ENCODE results near the gene UBE2F.
"Not testable (repeated sequence)": the region's sequence is repeated elsewhere in the genome, so short reads cannot be mapped to it uniquely, and the experiment has no call there.

The UBE2F gene

DNA sequence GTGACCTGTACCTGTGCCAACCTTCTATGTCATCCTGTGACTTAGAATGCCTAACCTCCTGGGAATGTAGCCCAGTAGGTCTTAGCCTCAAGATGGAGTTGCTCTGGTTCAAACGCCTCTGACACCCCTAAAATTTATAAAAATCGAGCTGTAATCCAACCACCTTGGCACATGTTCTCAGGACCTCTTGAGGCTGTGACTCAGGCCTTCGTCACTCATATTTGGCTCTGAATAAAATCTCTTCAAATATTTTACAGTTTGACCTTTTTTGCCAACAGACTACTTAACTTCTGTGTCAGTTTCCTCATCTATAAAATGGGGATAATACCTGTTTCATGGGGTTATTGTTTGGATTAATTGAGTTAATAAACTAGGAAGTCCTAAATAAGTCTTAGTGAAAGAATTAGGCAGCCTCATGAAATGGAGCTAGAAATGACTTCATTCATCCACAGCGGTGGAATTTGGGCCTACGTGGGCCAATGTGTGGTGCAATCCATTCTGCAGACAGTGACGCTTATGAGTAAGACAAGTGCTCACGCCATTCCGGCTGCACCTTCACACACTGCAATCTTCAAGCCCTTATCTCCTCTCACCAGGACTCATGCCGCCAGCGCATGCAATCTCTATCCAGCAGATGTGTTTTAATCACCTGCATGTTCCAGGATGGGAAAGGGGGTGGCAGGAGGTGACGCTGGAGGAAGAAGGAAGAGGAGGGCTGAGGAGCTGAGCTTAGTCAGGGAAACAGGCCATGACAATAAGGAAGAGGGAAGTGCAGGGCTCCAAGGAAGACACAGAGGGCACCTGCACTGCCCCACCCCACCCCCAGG is 2.0 kb upstream of the UBE2F start:
- Histone ChIP-seq H3K27me3 (ENCODE audit: control insufficient read depth in 1 of 2, insufficient read depth in 2 of 2, low read length in 2 of 2) (no peaks in the 10 kb centered on the region), H3K9me3 (ENCODE audit: control insufficient read depth in 2 of 2, low read length in 2 of 2) (peaks cover 0 to 12% of the 10 kb centered on the region in 2 donors), H3K27ac (ENCODE audit: low read length) (no peak overlapping the region), H3K9ac (ENCODE audit: low read length in 2 of 2) (no peak overlapping the region), H3K4me1 (ENCODE audit: control insufficient read depth, insufficient read depth, low read length) (peaks cover 27% of the 10 kb centered on the region), H3K4me3 (ENCODE audit: low read length in 2 of 2) (no peak overlapping the region), H3K36me3 (ENCODE audit: control insufficient read depth in 2 of 2, insufficient read depth in 2 of 2, low read length in 2 of 2) (no peaks in the 10 kb centered on the region)

DNA sequence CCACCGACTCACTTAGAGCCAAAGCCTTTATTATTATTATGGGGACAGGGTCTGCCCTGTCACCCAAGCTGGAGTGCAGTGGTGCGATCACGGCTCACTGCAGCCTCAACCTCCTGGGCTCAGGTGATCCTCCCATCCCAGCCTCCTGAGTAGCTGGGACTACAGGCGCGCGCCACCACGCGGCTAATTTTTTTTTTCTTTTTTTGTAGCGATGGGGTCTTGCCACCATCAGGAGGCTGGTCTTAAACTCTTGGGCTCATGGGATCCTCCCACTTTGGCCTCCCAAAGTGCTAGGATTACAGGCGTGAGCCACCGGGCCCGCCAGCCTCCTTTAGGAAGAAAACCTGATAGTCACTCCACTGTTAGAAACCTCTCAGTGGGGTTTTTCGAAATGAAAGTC is 970 bp upstream of the UBE2F start:
- H3K36me3 ChIP-seq (ENCODE audit: control insufficient read depth in 2 of 2, insufficient read depth in 2 of 2, low read length in 2 of 2); H3K27me3 ChIP-seq (ENCODE audit: control insufficient read depth in 1 of 2, insufficient read depth in 2 of 2, low read length in 2 of 2): not testable (repeated sequence)
- peak overlapping the region; percentile 49 for H3K27ac ChIP-seq (ENCODE audit: low read length)
- H3K4me3 ChIP-seq (ENCODE audit: low read length in 2 of 2) = peak overlapping the region; percentile 85 to 94
- H3K4me1 ChIP-seq (ENCODE audit: control insufficient read depth, insufficient read depth, low read length) = peaks cover 28% of the 10 kb centered on the region
- peak overlapping the region in 1 of 2 donors; percentile 82 for H3K9ac ChIP-seq (ENCODE audit: low read length in 2 of 2)
- H3K9me3 ChIP-seq (ENCODE audit: control insufficient read depth in 2 of 2, low read length in 2 of 2) = peaks cover 0 to 12% of the 10 kb centered on the region in 2 donors

DNA sequence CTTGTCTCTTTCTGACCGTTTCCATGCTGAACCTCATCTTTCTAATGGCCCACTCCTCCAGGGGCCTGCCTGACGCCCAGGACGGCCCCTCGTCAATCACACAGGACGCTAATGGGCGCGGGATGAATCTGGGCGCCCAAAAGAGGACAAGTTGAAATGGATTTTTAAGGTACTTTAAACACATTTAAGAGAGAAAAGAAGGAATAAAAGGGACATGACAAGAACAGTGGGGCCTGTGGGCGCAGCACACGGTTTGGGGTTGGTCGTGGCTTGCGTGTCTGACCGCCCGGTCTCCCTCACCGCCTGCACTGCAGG is 607 bp upstream of the UBE2F start:
- no peaks in the 10 kb centered on the region for H3K36me3 ChIP-seq (ENCODE audit: control insufficient read depth in 2 of 2, insufficient read depth in 2 of 2, low read length in 2 of 2)
- H3K27me3 ChIP-seq (ENCODE audit: control insufficient read depth in 1 of 2, insufficient read depth in 2 of 2, low read length in 2 of 2) = no peaks in the 10 kb centered on the region

GRCh38 chr2:237967463-237967951 is 693 bp downstream of the UBE2F start:
- Histone ChIP-seq H3K9ac (ENCODE audit: low read length in 2 of 2) (peak overlapping the region; percentile 70 to 82), H3K36me3 (ENCODE audit: control insufficient read depth in 2 of 2, insufficient read depth in 2 of 2, low read length in 2 of 2) (no peaks in the 10 kb centered on the region), H3K4me1 (ENCODE audit: control insufficient read depth, insufficient read depth, low read length) (peaks cover 32% of the 10 kb centered on the region), H3K4me3 (ENCODE audit: low read length in 2 of 2) (peak overlapping the region; percentile 76 to 85), H3K9me3 (ENCODE audit: control insufficient read depth in 2 of 2, low read length in 2 of 2) (peaks cover 0 to 2% of the 10 kb centered on the region in 2 donors), H3K27me3 (ENCODE audit: control insufficient read depth in 1 of 2, insufficient read depth in 2 of 2, low read length in 2 of 2) (no peaks in the 10 kb centered on the region), H3K27ac (ENCODE audit: low read length) (peak overlapping the region; percentile 37)

More for the DNA sequence above, 607 bp upstream of the UBE2F start:
- Histone ChIP-seq H3K9ac (ENCODE audit: low read length in 2 of 2) (peak overlapping the region; percentile 73 to 82), H3K9me3 (ENCODE audit: control insufficient read depth in 2 of 2, low read length in 2 of 2) (peaks cover 0 to 12% of the 10 kb centered on the region in 2 donors), H3K4me3 (ENCODE audit: low read length in 2 of 2) (peak overlapping the region; percentile 85 to 94), H3K4me1 (ENCODE audit: control insufficient read depth, insufficient read depth, low read length) (peaks cover 28% of the 10 kb centered on the region), H3K27ac (ENCODE audit: low read length) (peak overlapping the region; percentile 49)

DNA sequence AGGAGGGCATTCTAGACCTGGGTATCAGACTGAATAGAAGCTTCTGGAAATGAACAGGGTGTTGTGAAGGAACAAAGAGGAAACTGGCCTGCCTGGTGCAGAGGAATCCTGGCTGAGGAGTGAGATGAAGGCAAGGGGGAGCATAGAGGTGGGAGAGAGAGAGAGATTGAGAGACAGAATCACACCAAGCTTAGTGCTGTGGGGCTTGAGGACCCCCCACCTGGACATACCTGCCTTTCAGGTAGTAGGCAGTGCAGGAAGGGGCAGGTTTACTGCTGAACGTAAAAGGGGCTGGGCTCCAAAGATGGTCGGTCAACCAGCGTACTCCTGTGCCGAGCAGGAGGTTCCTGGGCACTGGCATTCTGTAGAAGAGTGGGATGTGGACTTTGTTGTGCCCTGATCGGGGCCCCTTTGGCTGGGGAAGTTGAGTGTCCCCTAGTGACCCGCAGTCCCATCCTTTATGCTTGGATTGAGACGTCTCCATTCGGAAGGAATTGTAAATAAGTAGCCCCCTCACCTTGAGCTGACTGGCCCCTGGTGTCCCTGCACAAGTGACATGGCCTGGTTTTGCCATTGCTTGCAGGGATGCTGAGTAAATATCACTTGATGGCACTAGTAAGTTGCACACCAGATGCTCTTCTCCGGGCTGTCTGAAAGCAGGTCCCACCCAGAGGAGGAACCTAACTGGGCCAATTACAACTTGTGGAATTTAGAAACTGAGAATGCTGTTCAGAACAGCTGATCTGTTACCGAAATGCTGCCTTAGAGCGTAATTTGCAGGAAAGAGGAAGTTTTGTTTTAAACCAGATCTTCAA is 1.4 kb downstream of the UBE2F start:
- Histone ChIP-seq H3K9ac (ENCODE audit: low read length in 2 of 2) (peak overlapping the region; percentile 70 to 82), H3K4me1 (ENCODE audit: control insufficient read depth, insufficient read depth, low read length) (peaks cover 32% of the 10 kb centered on the region), H3K27ac (ENCODE audit: low read length) (no peak overlapping the region), H3K4me3 (ENCODE audit: low read length in 2 of 2) (peak overlapping the region; percentile 76 to 85), H3K9me3 (ENCODE audit: control insufficient read depth in 2 of 2, low read length in 2 of 2) (no peaks in the 10 kb centered on the region), H3K36me3 (ENCODE audit: control insufficient read depth in 2 of 2, insufficient read depth in 2 of 2, low read length in 2 of 2) (peaks cover 0 to 3% of the 10 kb centered on the region in 2 donors), H3K27me3 (ENCODE audit: control insufficient read depth in 1 of 2, insufficient read depth in 2 of 2, low read length in 2 of 2) (no peaks in the 10 kb centered on the region)

DNA sequence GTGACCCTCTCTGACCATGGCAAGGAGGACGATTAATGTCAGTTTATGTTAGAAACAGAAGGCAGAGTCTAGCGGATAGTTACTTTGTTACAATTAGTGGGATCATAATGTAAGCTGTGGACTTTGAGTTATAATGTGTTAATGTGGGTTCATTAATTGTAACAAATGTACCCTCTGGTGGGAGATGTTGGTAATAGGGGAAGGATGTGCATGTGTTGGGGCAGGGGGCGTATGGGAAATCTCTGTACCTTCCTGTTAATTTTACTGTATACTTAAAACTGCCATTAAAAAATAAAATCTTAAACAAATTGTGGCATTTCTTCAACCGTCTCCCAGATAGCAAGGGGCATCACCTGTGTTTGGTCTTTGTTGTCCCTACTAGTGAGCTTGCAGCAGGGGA is 4.8 kb downstream of the UBE2F start:
- no peaks in the 10 kb centered on the region for H3K9me3 ChIP-seq (ENCODE audit: control insufficient read depth in 2 of 2, low read length in 2 of 2)
- no peak overlapping the region for H3K4me3 ChIP-seq (ENCODE audit: low read length in 2 of 2)
- H3K27me3 ChIP-seq (ENCODE audit: control insufficient read depth in 1 of 2, insufficient read depth in 2 of 2, low read length in 2 of 2) = no peaks in the 10 kb centered on the region
- peaks cover 6 to 14% of the 10 kb centered on the region in 2 donors for H3K36me3 ChIP-seq (ENCODE audit: control insufficient read depth in 2 of 2, insufficient read depth in 2 of 2, low read length in 2 of 2)
- peaks cover 26% of the 10 kb centered on the region for H3K4me1 ChIP-seq (ENCODE audit: control insufficient read depth, insufficient read depth, low read length)
- no peak overlapping the region for H3K9ac ChIP-seq (ENCODE audit: low read length in 2 of 2)
- H3K27ac ChIP-seq (ENCODE audit: low read length) = no peak overlapping the region

GRCh38 chr2:237972211-237972610 is 5.4 kb downstream of the UBE2F start:
- H3K27ac ChIP-seq (ENCODE audit: low read length) = no peak overlapping the region
- H3K9me3 ChIP-seq (ENCODE audit: control insufficient read depth in 2 of 2, low read length in 2 of 2) = no peaks in the 10 kb centered on the region
- no peak overlapping the region for H3K4me3 ChIP-seq (ENCODE audit: low read length in 2 of 2)
- peaks cover 6 to 14% of the 10 kb centered on the region in 2 donors for H3K36me3 ChIP-seq (ENCODE audit: control insufficient read depth in 2 of 2, insufficient read depth in 2 of 2, low read length in 2 of 2)
- no peaks in the 10 kb centered on the region for H3K27me3 ChIP-seq (ENCODE audit: control insufficient read depth in 1 of 2, insufficient read depth in 2 of 2, low read length in 2 of 2)
- no peak overlapping the region for H3K9ac ChIP-seq (ENCODE audit: low read length in 2 of 2)
- peaks cover 26% of the 10 kb centered on the region for H3K4me1 ChIP-seq (ENCODE audit: control insufficient read depth, insufficient read depth, low read length)

DNA sequence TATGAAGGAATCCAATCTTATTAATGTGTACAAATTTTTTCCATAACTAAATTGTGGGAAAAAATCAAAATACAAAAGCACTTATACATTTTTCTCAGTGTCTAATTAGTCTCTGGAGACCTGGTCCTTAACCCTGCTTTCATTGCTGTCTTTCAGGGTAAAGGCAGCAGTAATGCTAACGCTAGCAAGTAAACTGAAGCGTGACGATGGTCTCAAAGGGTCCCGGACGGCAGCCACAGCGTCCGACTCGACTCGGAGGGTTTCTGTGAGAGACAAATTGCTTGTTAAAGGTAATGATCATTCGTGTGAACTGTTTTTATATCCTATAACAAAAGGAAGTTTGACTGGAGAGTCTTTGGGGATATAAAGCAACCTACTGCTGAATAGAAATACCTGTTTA is 6.1 kb downstream of the UBE2F start:
- H3K36me3 ChIP-seq (ENCODE audit: control insufficient read depth in 2 of 2, insufficient read depth in 2 of 2, low read length in 2 of 2) = peaks cover 6 to 14% of the 10 kb centered on the region in 2 donors
- peaks cover 22% of the 10 kb centered on the region for H3K4me1 ChIP-seq (ENCODE audit: control insufficient read depth, insufficient read depth, low read length)
- no peak overlapping the region for H3K9ac ChIP-seq (ENCODE audit: low read length in 2 of 2)
- no peaks in the 10 kb centered on the region for H3K9me3 ChIP-seq (ENCODE audit: control insufficient read depth in 2 of 2, low read length in 2 of 2)
- H3K4me3 ChIP-seq (ENCODE audit: low read length in 2 of 2) = no peak overlapping the region
- no peaks in the 10 kb centered on the region for H3K27me3 ChIP-seq (ENCODE audit: control insufficient read depth in 1 of 2, insufficient read depth in 2 of 2, low read length in 2 of 2)
- H3K27ac ChIP-seq (ENCODE audit: low read length) = no peak overlapping the region

- Histone ChIP-seq H3K4me1 (ENCODE audit: control insufficient read depth, insufficient read depth, low read length) (peaks cover 13% of the 10 kb centered on the region), H3K9me3 (ENCODE audit: control insufficient read depth in 2 of 2, low read length in 2 of 2) (no peaks in the 10 kb centered on the region), H3K9ac (ENCODE audit: low read length in 2 of 2) (no peak overlapping the region), H3K4me3 (ENCODE audit: low read length in 2 of 2) (no peak overlapping the region), H3K27ac (ENCODE audit: low read length) (no peak overlapping the region), H3K27me3 (ENCODE audit: control insufficient read depth in 1 of 2, insufficient read depth in 2 of 2, low read length in 2 of 2) (no peaks in the 10 kb centered on the region), H3K36me3 (ENCODE audit: control insufficient read depth in 2 of 2, insufficient read depth in 2 of 2, low read length in 2 of 2) (peaks cover 6 to 17% of the 10 kb centered on the region in 2 donors)
Observed at GRCh38 chr2:237977380-237977779, 10.6 kb downstream of the UBE2F start.

DNA sequence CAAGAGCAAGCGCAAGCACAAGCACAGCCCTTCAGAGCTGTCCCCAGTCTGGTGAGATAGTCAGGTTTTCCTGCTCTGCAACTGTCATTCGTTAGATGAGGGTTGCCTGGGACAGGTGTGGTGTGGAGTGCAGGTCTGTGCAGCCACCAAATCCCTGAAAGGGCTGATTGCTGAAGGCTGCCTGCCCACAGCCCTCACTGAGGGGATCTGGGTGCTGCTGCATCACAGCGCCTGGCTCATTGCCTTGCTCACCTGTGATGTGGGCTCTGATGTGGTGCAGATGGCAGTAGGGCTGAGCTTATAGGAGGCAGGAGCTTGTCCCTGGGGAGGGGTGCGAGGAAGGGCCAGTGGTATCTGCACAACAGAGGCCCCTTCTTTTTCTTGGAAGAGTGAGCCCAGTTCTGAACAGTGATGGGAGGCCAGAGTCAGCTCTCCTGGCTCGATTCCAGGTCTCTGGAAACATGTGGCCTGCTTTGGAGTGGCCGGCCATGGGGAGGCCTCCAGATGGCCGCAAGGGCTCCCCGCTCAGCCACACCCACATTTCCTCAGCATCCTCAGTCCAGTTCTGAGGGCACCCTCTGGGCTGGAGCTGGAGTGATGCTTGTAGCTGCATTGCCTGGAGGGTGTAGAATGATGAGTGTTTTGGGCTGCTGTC is 11.4 kb downstream of the UBE2F start:
- Histone ChIP-seq H3K36me3 (ENCODE audit: control insufficient read depth in 2 of 2, insufficient read depth in 2 of 2, low read length in 2 of 2) (peaks cover 6 to 15% of the 10 kb centered on the region in 2 donors), H3K27me3 (ENCODE audit: control insufficient read depth in 1 of 2, insufficient read depth in 2 of 2, low read length in 2 of 2) (no peaks in the 10 kb centered on the region), H3K4me1 (ENCODE audit: control insufficient read depth, insufficient read depth, low read length) (peaks cover 13% of the 10 kb centered on the region), H3K9me3 (ENCODE audit: control insufficient read depth in 2 of 2, low read length in 2 of 2) (no peaks in the 10 kb centered on the region), H3K27ac (ENCODE audit: low read length) (no peak overlapping the region), H3K9ac (ENCODE audit: low read length in 2 of 2) (no peak overlapping the region), H3K4me3 (ENCODE audit: low read length in 2 of 2) (no peak overlapping the region)

Measured in stomach smooth muscle (tissue), 2 donors.